ENCODE results near the gene CFLAR. TPM values are rescaled to one million over a fixed set of nuclear protein-coding genes. Genes with fewer than 3 reads are reported as not detected.

The CFLAR gene
- total and polyA plus RNA-seq, 2 of the 4 experiments (the other 2 are of a cell fraction): 29.2 to 59.9 TPM

DNA sequence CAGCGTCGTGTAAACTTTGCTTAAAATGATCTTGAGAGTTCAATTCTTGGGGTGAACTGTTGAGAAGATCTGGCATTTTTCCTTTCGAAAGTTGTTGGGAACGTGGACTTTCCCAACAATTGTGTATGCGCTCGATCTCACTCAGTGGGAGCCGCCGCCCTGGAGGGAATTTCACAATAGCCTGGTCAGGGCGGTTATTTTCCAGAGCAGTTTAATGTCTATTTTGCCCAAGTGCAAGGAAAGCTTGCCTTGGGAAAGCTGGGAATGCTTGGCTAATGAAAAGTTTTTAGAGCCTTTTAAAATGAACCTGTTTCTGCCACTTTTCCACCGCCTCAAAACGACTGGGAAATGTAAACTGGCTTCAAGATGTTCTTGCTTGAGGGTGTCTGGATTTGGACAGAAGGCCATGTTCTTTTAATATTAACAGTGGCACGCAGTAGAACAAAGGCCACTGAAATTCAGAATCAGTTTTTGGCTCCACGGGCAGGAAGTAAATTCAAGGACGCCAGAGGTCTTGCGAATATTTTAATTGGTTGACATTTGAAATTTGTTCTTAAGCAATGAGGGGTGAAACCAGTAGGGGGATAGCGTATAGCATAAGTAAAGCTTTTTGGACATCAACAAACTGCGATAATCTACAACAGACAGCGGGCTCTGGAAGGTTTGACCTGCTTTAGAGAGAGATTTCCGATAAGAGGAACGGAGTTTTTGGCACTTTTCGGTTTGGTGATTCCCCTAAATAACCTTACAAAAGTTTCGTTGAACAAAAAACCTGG is 1.2 kb downstream of the CFLAR start:
- H3K36me3 ChIP-seq (ENCODE audit: control insufficient read depth, insufficient read depth, low read length): no peaks in the 10 kb centered on the region
- H3K4me3 ChIP-seq (ENCODE audit: insufficient read depth, low read depth, low read length): peak overlapping the region; percentile 58
- H2AK5ac ChIP-seq (ENCODE audit: low read depth, low read length): peak overlapping the region; percentile 93
- H4K20me1 ChIP-seq (ENCODE audit: insufficient read depth, low read length): peaks cover 14% of the 10 kb centered on the region
- peak overlapping the region; percentile 98 for H2BK5ac ChIP-seq (ENCODE audit: low read depth, low read length, poor library complexity, severe bottlenecking)
- peaks cover 4% of the 10 kb centered on the region for H3K4me1 ChIP-seq (ENCODE audit: control insufficient read depth, insufficient read depth, low read length)
- intact Hi-C loops (cut with micrococcal nuclease): loop anchor here (1.0 to 5.0 kb wide), 3 partner anchors 32 to 45 kb away; partner anchors contain the start of genes HYCC2 and NDUFB3
- H2BK120ac ChIP-seq (ENCODE audit: low read depth, low read length): peak overlapping the region; percentile 97
- H4K5ac ChIP-seq (ENCODE audit: low read depth, low read length): peak overlapping the region; percentile 14
- peak overlapping the region; percentile 84 for H3K18ac ChIP-seq (ENCODE audit: low read depth, low read length)
- peak overlapping the region; percentile 87 for H3K9ac ChIP-seq (ENCODE audit: low read depth, low read length)
- in situ Hi-C loops (cut with MboI; ENCODE audit: low sequenced_read_pairs): no loop called here
- peak overlapping the region; percentile 80 to 99 for H4K8ac ChIP-seq (ENCODE audit: low read depth in 2 of 2, low read length in 2 of 2)
- H3K9me1 ChIP-seq (ENCODE audit: insufficient read depth, low read length): peaks cover 6% of the 10 kb centered on the region
- peaks cover 11 to 61% of the 10 kb centered on the region in 2 experiments; a peak in 3 of 4 replicates for H3K79me1 ChIP-seq (ENCODE audit: low read depth in 1 of 2, low read length in 2 of 2)
- POLR2A ChIA-PET (ENCODE audit: unreplicated experiment): interaction anchor here (0.5 kb wide), 1 partner anchor 55 kb away, joined by 3 read pairs; no protein-coding TSS in a partner anchor
- H3K27me3 ChIP-seq (ENCODE audit: control insufficient read depth, insufficient read depth, low read length): no peaks in the 10 kb centered on the region
- ATAC-seq (ENCODE audit: low read depth): peak; percentile 10
- 12% methylated on average over 6 of the region's 22 CpGs; no CpG with 5 or more reads in 1 of the 2 experiments for WGBS, 2 experiments (ENCODE audit: extremely low coverage in 2 of 2, insufficient read length in 1 of 2)
- peak overlapping the region; percentile 92 for H3K27ac ChIP-seq (ENCODE audit: insufficient read depth, low read length)
- H3K4ac ChIP-seq (ENCODE audit: low read depth, low read length): peak overlapping the region; percentile 98
- peak; percentile 86 for DNase-seq
- H2AK9ac ChIP-seq (replicated peaks; ENCODE audit: low read depth, low read length, poor library complexity): peak overlapping the region; percentile 98
- H3K23ac ChIP-seq (ENCODE audit: low read depth, low read length): peak overlapping the region; percentile 84
- CTCF ChIA-PET: interaction anchor here (0.7 to 1.9 kb wide), 3 partner anchors 11 to 138 kb away, joined by 3 to 4 read pairs (median 3); no protein-coding TSS in a partner anchor
- peak overlapping the region; percentile 95 for H3K56ac ChIP-seq (ENCODE audit: extremely low read depth, insufficient read depth, low read length)
- H2AFZ ChIP-seq (replicated peaks; ENCODE audit: low read length, poor library complexity): peak overlapping the region; percentile 98
- peak overlapping the region; percentile 45; the same call in 1 of the 3 replicates for H2BK15ac ChIP-seq (ENCODE audit: low read depth, low read length)
- TF ChIP-seq POLR2A (IDR thresholded peaks at IDR 0.05; ENCODE audit: low read depth, low read length) (no peak), SMC3 (IDR thresholded peaks at IDR 0.05; ENCODE audit: low read depth, low read length) (0 out of 2 replicates have a peak, but pooled peaks have one; percentile 6), CTCF (conservative IDR thresholded peaks at IDR 0.05; ENCODE audit: low read depth, low read length) (peak; percentile 33; the same call in 1 of the 2 replicates), CEBPB (IDR thresholded peaks at IDR 0.05; ENCODE audit: low read depth, low read length) (peak; percentile 96), BHLHE40 (IDR thresholded peaks at IDR 0.05; ENCODE audit: low read depth, low read length) (peak; percentile 16; the same call in 1 of the 2 replicates), USF2 (IDR thresholded peaks at IDR 0.05; ENCODE audit: low read depth, low read length) (no peak)
- peak overlapping the region; percentile 38; the same call in 1 of the 2 replicates for H2BK20ac ChIP-seq (ENCODE audit: low read depth, low read length)
- H3K9me3 ChIP-seq (ENCODE audit: control insufficient read depth, insufficient read depth, low read length): no peaks in the 10 kb centered on the region
- peak overlapping the region; percentile 89 for H3K4me2 ChIP-seq (ENCODE audit: low read depth, low read length)
- dilution Hi-C loops (cut with HindIII; ENCODE audit: low sequenced_read_pairs, unreplicated experiment): no loop called here
- H4K91ac ChIP-seq (ENCODE audit: insufficient read depth, low read depth, low read length): peak overlapping the region; percentile 98
- H3K14ac ChIP-seq (replicated peaks; ENCODE audit: low read depth, low read length): peak overlapping the region; percentile 100
- no TSS peak for BruUV-seq (replicated peaks)

Measured in IMR-90 (cell line).